ENCODE data around the gene ABCB6. TPM values are rescaled to one million over a fixed set of nuclear protein-coding genes. Genes with fewer than 3 reads are reported as not detected.
A peak's percentile ranks its signal among the peaks of the same experiment; 100 is the strongest.

ABCB6 gene
- total RNA-seq, 1 donor from 2014 or later, result 23.8 TPM

DNA sequence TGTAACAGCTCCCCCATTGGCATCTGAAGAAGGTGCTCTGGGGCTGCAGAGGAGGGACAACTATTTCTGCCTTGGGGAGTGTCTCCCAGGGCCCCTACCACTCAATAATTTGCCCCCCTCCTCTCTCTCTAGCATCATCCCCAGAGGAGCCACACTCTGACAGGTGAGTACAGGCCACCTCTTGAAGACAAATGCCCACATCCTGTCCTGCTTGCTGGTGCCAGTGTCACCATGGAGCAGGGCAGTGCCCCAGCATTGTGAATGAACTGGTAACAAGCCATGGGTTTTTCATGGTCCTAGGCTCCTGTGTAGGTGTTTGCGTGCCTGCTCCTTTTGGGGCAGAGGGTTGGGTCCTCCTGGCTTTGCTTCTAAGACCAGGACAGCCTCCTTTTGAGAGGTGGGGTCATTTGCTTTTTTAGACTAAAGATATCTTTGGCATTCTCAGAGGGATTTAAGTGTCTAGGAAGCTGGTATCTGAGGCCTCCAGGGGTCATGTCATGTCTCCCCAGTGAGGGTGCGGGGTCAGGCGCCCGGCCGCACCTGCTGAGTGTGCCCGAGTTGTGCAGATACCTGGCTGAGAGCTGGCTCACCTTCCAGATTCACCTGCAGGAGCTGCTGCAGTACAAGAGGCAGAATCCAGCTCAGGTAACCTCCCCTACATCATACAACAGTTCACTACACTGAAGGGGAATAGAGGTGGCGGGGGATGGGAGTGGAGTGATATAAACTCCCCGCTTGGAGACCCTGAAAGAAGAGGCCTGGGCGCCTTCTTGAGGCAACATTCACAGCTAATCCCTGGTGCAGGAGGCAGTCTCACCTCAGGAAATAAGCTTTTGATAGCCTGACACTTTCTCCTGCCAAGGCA, 38.9 kb downstream of the ABCB6 start:
- H3K27me3 ChIP-seq, result no peaks in the 10 kb centered on the region
- peaks cover 37% of the 10 kb centered on the region for H3K4me1 ChIP-seq
- H3K27ac ChIP-seq, result no peak overlapping the region
- H3K36me3 ChIP-seq, result peaks cover 0 to 51% of the 10 kb centered on the region in 2 donors
- intact Hi-C loops (cut with DNase I), result no loop called here
- H3K9me3 ChIP-seq, result no peaks in the 10 kb centered on the region
- DNase-seq (ENCODE audit: extremely low spot score in 2 of 2), result peak in 1 of 2 donors; percentile 79
- TF ChIP-seq POLR2AphosphoS5 (IDR thresholded peaks at IDR 0.05; ENCODE audit: insufficient read depth in 1 of 2, low read depth in 1 of 2), result no peak
- TF ChIP-seq POLR2A (IDR thresholded peaks at IDR 0.05), result no peak
- TF ChIP-seq, protein P1, sequence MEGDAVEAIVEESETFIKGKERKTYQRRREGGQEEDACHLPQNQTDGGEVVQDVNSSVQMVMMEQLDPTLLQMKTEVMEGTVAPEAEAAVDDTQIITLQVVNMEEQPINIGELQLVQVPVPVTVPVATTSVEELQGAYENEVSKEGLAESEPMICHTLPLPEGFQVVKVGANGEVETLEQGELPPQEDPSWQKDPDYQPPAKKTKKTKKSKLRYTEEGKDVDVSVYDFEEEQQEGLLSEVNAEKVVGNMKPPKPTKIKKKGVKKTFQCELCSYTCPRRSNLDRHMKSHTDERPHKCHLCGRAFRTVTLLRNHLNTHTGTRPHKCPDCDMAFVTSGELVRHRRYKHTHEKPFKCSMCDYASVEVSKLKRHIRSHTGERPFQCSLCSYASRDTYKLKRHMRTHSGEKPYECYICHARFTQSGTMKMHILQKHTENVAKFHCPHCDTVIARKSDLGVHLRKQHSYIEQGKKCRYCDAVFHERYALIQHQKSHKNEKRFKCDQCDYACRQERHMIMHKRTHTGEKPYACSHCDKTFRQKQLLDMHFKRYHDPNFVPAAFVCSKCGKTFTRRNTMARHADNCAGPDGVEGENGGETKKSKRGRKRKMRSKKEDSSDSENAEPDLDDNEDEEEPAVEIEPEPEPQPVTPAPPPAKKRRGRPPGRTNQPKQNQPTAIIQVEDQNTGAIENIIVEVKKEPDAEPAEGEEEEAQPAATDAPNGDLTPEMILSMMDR (IDR thresholded peaks at IDR 0.05), result no peak
- H3K4me3 ChIP-seq, result no peak overlapping the region

DNA sequence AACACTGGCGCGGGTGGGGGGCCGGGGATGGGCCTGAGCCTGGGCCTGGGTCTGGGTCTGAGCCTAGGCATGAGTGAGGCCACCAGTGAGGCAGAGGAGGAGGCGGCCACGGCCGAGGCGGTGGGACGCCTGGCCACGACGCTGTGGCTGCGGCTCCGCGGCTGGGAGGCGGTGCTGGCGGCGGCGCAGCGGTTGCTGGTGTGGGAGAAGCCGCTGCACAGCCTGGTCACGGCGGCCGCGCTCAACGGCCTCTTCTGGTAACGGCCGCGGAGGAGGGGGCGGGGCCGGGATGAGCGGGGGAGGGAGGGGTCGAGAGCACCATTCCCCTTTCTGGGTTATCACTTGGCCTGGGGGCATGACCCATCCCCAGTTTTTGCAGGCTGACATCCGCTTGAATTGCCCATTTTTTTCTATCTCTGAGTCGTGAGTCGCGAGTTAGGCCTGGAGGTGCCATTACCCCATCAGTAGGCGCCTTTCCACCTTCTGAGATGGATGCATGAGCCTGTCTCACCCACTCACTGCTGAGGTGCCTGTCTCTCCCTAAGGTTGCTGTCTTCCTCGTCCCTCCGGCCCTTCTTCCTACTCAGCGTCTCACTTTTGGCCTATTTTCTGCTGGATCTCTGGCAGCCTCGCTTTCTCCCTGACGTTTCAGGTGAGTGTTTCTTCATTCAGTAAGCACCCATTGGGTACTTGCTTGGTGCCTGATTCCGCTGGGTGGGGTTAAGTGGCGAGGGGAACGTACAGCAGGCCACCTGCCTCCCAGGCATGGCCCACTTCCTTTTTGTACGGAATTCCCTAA, 40.2 kb downstream of the ABCB6 start:
- Histone ChIP-seq H3K9me3 (no peaks in the 10 kb centered on the region), H3K36me3 (peaks cover 0 to 56% of the 10 kb centered on the region in 2 donors), H3K4me3 (peak overlapping the region; percentile 71 to 93), H3K4me1 (peaks cover 41% of the 10 kb centered on the region), H3K27ac (peak overlapping the region; percentile 99), H3K27me3 (no peaks in the 10 kb centered on the region)
- peak in 1 of 2 donors; percentile 91 for DNase-seq (ENCODE audit: extremely low spot score in 2 of 2)
- intact Hi-C loops (cut with DNase I), result no loop called here
- no peak for TF ChIP-seq POLR2A (IDR thresholded peaks at IDR 0.05)
- no peak for TF ChIP-seq POLR2AphosphoS5 (IDR thresholded peaks at IDR 0.05; ENCODE audit: insufficient read depth in 1 of 2, low read depth in 1 of 2)
- TF ChIP-seq, protein P1 (IDR thresholded peaks at IDR 0.05), result peak in 1 of 3 experiments; percentile 59

DNA sequence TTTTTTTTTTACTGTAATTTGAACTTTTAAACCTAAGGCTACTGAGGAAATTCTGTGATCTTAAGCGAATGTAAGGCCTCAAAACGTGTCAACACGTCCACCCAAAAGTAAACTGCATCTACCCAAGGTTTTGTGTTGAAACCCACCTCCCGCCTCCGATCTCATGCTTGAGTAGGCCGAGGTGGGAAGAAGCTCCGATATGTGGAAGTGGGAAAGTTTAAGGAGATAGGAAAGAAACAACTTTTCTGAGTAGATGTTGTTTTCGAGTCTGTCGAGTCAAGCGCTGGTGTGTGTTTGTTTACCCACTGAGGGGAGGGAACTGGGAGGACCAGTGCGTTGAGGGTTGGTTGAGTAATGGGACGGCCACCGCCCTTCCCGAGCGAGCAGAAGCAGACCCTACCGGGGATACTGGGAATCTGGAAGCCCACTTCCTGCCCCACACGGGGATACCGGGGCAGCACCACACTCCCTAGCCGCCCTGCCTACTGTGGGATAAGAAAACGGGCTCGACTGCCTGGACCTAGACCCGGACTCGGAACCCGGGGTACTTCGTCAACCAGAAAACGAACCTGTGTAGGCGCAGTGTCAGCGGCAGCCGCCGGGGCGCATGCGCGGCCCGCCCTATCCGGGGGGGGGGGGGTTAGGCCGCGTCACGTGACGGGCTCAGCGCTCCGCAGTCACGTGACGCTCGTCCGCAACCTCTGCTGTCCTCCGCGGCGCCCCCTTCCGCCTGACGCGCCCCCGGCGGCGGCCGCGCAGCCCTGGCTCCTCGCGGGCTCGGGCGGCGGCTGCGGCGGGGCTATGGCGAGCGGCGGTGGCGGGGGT, 41.0 kb downstream of the ABCB6 start, which contains the start of gene RETREG2:
TSS of gene RETREG2 (plus strand) at position 724 of the 825 bp plus-strand sequence. CDS start at position 802, 78 bp downstream.
- peaks cover 41% of the 10 kb centered on the region for H3K4me1 ChIP-seq
- intact Hi-C loops (cut with DNase I), result loop anchor here (2.0 kb wide), 1 partner anchor 41 kb away; the partner anchor contains the start of gene ABCB6
- DNase-seq (ENCODE audit: extremely low spot score in 2 of 2), result peak in 1 of 2 donors; percentile 97
- peak within 1 kb of the TSS; percentile 71 to 93 for H3K4me3 ChIP-seq
- no peaks in the 10 kb centered on the region for H3K9me3 ChIP-seq
- H3K27me3 ChIP-seq, result no peaks in the 10 kb centered on the region
- H3K27ac ChIP-seq, result peak within 1 kb of the TSS; percentile 99
- TF ChIP-seq POLR2A (IDR thresholded peaks at IDR 0.05), result peak; percentile 41 to 99
- TF ChIP-seq, protein P1 (IDR thresholded peaks at IDR 0.05), result peak; percentile 5 to 88 (median 20)
- TF ChIP-seq POLR2AphosphoS5 (IDR thresholded peaks at IDR 0.05; ENCODE audit: insufficient read depth in 1 of 2, low read depth in 1 of 2), result peak; percentile 59 to 100
- peaks cover 0 to 57% of the 10 kb centered on the region in 2 donors for H3K36me3 ChIP-seq

DNA sequence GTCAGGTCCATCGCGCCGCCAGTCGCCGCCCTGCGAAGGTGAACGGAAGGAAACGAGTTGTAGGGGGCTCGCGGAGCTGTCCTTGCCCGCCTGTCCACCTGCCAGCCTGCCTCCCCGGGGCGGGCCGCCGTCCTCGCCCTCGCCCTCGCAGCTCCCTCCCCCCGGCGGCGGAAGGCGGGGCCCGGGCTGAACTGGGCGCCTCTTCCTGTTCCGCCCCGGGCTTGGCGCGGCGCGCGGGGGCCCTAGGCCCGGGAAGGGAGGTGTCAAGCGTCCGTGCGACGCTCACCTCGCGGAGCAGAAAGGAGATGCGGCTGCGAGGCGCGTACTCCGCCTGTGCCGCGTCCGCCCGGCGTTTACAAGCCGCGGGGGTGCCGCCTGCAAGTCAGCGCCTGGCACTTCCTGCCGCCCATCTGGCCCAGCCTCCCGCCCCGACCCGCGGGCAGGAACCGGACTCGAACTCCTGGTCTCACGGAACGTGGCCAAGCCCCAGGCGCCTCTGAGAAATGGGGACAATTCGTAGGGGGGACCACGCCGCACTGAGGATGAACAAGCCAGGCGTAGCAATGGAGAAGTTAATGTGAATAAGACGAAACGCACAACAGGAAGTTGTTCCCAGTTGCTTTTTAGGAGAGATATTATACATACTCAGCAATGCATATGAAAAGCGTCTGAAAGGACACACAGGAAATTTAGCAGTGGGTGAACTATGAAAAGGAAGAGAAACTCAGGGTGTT, 41.8 kb downstream of the ABCB6 start, which contains the start of gene CNPPD1:
TSS of gene CNPPD1 (minus strand) at position 108 of the 734 bp plus-strand sequence. CDS start at position 11, 97 bp downstream.
- Histone ChIP-seq H3K4me3 (peak within 1 kb of the TSS; percentile 71 to 93), H3K27me3 (no peaks in the 10 kb centered on the region), H3K9me3 (no peaks in the 10 kb centered on the region), H3K36me3 (peaks cover 0 to 55% of the 10 kb centered on the region in 2 donors), H3K4me1 (peaks cover 33% of the 10 kb centered on the region), H3K27ac (peak within 1 kb of the TSS; percentile 99)
- peak in 1 of 2 donors; percentile 93 for DNase-seq (ENCODE audit: extremely low spot score in 2 of 2)
- intact Hi-C loops (cut with DNase I), result loop anchor here (2.0 kb wide), 1 partner anchor 42 kb away; the partner anchor contains the start of gene ABCB6
- TF ChIP-seq POLR2A (IDR thresholded peaks at IDR 0.05) (peak in 1 of 2 donors; percentile 95), POLR2AphosphoS5 (IDR thresholded peaks at IDR 0.05; ENCODE audit: insufficient read depth in 1 of 2, low read depth in 1 of 2) (peak; percentile 7 to 99)
- TF ChIP-seq, protein P1 (IDR thresholded peaks at IDR 0.05), result peak in 1 of 3 experiments; percentile 18

All from vagina (tissue), 2 donors.